NCI-H526 (cell line): ENCODE results near the gene NMRAL1.

ENCODE experiments used
- DNase-seq, 2 experiments: peaks; one replicate each; lab custom pipeline; 2025; lab: John Stamatoyannopoulos, UW

Gene NMRAL1

DNA sequence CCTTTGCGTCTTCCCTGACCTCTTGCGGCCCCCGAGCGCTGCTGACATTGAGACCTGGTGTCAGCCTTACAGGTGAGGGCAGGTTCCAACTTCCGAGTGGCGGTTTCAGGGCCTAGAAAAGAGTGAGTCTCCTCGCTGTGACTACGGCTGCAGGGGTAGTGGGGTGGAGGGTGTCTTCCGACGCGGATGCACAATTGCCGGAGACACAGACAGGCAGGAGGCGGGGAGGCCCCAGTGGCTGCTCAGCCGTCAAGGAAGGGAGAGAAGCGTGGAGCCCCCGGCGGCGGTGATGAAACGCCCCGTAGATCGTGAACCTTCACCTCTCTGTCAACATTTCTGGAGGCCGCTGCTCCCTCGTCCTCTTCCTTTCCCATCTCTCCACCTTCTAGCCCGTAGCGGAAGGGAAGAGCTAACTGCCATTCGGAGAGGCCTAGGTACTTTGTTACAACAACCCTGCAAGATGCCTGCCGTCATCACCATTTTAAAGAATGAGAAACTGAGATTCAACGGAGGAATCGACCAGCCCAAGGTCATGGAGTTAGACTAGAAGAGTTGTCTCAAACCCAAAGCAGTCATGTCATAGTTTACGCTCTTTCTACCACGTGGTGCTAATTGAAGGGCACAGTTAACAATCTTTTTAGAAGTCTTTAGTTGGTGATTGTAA lies 48.3 kb downstream of the NMRAL1 start:
- no peak for DNase-seq

DNA sequence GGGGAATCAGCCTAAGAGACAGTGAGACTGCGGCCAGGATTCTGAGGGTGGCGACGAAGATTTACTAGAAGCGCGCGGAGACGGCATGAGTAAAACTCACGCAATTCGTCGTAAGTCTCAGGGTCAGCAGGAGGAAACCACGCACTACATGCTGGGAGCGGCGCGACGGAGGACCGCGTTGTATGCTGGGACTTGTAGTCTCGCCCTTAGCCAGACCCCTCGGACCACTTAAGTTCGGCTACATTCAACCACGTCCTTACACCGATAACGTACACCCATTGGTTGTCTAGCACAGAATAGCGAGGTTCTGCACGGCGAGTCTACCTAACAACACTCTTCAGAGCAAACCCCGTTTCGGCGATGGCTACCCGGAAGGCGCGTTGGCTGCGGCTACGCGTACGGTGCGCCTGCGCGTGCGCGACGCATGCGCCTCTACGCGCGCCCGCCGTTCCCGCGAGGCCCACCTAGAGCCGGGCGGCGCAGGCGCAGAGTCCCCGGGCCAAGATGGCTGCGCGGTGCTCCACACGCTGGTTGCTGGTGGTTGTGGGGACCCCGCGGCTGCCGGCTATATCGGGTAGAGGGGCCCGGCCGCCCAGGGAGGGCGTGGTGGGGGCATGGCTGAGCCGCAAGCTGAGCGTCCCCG lies 48.9 kb downstream of the NMRAL1 start, which contains the start of gene DNAJA3:
DNAJA3 (plus strand) TSS at position 491 of the 643 bp plus-strand sequence; CDS start at position 505, 14 bp downstream.
- DNase-seq = peak; percentile 81 to 92

DNA sequence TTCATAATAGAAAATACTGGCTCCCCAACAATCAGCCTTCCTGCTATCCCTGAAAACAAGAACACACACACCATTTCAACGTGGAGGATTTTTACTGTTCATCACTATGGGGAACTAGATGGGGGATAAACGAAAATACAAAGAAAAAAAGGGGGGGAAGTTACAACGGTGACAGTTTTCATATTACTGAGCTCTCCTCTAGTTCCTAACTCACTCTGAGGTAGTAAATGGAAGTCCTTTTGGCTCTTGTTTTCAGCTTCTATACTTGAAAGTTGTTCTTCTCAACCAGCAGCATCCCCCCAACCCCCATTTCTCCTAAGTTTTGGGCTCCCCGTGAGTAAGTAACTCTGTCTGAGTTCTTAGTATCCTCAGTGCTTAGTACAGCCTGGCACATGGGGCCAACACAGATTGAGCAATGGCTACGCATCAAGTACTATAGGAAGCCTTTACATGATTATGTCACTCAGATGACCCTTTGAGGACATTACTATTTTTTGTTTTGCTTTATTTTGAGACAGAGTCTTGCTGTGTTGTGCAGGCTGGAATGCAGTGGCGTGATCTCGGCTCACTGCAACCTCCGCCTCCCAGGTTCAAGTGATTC lies 53.8 kb downstream of the NMRAL1 start:
- DNase-seq = no peak

DNA sequence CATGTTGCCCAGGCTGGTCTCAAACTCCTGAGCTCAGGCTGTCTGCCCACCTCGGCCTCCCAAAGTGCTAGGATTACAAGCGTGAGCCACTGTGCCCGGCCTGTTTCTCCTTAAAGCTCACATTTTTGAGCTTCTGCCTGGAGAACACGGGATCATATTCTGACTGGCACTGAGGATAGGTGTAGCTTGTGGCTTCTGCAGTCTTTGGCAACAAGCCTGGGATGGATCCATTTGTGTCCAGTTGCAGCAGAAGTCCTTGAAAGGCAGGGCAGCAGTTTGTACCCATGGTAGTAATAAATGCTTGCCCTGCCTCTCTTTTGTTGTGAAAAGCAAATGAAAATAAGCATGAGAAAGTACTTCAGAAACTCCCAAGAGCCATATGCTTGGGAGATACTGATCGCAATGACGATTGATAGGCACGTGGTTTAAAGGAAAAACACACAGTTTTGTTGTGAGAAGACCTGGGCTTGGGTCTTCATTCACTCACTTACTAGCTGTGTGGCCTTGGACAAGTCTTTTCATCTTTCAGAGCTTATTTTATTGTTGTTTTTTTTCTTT lies 54.9 kb downstream of the NMRAL1 start:
- DNase-seq = no peak

DNA sequence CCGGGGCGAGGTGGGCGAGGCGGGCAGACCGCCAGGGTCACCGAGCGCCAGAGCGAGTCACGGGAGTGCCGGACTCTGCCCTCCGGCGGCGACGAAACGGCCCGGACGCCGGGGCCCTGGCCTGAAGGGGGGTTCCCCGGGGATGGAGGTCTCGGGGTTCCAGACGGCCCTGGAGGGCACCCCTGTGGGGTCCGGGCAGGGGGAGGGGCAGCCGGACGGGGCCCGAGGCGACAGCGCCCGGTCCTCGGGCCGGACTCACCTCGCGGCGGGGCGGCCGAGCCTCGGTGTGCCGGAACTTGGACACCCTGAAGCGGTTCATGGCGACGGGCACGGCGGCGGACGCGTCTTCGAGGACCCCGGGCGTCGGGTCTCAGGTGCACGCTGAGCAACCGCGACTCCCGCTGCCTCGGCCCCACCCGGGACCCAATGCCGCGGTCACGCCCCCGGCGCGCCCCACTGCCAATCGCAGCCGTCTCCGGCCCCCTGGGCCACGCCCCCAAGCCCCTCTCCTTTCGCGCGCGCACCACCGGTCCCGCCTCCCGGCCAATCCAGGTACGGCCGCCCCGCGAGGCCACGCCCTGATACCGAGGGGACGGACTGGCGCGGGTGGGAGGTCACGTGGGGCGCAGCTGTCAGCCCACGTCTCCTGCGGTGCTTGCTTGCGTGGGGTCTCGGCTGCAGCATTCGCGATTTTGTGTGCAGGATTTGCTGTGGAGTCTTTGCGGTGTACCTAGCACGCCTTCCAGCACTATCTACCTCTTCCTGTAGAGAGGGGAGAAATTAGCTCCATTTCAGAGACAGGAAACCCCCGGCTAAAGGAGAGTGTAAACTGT lies 58.0 kb downstream of the NMRAL1 start, which contains the start of gene CORO7:
CORO7 (minus strand) TSS at position 397 of the 833 bp plus-strand sequence; CDS start at position 319, 78 bp downstream.
- DNase-seq = peak; percentile 53 to 94

DNA sequence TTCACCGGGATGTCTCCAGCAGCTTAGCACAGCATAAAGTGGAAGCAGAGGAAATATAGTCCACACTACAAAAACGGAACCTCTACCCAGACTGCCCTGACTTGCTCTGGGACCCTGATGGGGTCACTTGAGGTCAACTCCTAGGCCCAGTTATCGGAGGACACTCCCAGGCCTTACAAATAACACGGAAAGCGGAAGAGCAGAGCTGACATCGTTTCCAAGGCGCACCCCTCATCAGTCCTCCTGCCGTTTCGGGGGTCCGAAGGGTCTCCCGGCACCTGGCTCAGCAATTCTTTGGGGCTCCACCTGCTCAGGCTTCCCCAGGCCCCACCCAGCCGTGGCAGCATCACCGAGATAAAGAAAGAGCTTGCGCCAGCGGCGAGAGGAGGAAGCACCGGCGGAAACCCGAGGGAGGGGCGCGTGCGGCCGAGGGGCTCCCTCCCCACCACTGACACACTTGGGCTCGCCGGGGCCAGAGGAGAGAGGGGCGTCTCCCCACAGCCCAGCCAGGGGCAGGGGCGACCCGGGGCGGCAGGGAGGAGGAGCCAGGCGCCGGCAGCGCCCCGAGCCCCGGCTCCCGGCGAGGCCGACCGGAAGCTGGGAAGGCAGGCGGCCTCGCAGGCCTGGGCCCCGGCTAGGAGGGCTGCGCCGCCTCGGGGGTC lies 58.8 kb downstream of the NMRAL1 start:
- peak in 1 of 2 experiments; percentile 45 for DNase-seq

DNA sequence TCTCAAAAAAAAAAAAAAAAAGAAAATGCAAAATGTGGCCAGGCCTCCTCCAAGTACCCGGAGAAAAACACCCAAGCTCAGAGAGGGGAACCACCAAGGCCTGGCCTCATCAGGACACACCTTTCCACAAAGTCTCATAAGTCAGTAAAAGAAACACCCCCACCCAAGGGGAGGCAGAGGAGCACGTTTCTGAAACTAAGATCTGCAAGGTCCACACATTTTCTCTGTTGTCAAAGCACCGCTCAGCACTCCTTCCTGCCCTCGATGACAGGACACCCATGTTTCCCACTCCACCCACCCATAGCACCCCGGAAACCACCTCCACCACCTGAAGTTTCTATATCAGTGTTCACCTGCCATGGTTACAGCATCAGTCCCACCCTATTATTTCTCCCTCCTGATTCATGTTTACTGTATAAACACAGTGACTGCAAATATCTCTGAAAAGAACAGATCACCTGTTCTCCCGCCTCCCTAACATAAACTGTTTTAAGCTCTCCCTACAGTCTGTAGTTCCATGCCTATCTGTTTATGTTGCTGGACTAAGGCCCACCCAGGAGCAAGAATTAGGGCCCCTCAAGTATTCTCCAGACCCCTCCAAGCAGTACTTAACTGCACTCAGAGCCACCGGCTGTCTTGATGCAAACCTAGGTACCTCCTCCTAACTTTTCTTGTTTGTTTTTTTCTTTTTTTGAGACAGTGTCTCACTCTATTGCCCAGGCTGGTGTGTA lies 60.1 kb downstream of the NMRAL1 start:
- no peak for DNase-seq

DNA sequence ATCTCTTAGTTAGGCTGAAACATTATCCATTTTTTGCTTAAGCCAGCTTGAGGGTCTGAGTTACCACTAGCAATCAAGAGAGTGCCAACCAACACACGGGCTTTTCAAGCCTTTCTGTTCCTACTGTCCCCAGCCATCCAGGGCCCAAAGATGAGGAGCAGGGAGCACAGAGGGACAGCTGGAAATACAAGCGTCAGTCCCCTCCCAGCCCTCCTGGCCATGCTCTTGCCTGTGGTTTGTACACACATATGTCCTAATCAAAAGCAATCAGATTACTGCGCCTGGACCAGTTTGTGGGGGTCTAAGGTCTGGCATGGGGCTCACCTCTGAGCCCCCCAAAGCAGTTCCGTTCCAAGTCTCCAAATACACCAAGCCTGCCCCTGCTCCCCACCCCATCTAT lies 61.6 kb downstream of the NMRAL1 start:
- DNase-seq = no peak

DNA sequence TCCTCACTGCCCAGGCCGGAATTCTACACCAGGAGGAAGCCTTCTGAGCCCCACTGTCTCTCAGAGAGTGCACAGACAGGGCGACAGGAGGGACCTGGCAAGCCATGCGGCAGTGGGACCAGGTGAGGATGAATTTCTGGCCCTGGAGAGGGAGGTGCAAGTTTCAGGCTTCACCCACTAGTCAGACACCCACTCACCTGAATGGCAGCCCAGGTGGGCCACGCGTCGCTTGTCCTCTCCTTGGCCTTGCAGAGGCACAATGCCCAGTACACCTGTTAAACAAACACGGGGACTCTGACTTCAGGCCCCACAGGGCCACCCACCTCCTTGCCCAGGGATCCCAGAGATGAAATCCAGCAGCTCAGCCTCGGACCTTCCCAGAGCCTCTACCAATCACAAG lies 62.3 kb downstream of the NMRAL1 start:
- DNase-seq = no peak
